Retinal pigment epithelial cell (primary cell): ENCODE results near the gene RPS27A.
"Not testable (repeated sequence)": the region's sequence is repeated elsewhere in the genome, so short reads cannot be mapped to it uniquely, and the experiment has no call there.

Source experiments
- DNase-seq: peaks from one replicate; pipeline ENCODE4 v3.0.0-alpha.2; 2010; ENCODE audit warnings: low read depth
- H3K4me3 ChIP-seq: 2 replicates; pipeline ENCODE4 v1.5.1; 2011; ENCODE audit warnings: mild to moderate bottlenecking, low read length, control low read depth, moderate library complexity
- CTCF ChIP-seq: conservative IDR thresholded peaks from 2 replicates; pipeline ENCODE4 v1.5.1; 2011; ENCODE audit warnings: low read depth, low read length, control low read depth, inconsistent platforms

RPS27A gene

DNA sequence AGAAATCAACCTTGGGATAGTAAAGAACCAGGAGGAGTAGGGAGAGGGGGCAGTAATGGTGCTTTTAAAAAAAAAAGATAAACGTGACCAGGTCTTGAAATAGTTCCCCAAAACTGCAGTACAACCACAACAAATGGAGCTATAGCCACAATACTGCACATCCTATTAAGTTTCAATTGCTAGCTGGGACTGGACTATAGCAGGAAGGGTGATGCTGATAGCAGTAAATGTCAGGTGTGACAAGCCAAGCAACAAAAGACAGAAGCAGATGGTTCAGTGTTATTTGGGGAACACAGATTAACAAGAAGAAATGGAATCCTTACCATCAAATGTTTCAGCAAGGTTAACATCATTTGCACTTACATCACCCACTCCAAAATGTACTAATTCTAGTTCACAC lies 10.1 kb downstream of the RPS27A start:
- DNase-seq: no peak
- no peak overlapping the region for H3K4me3 ChIP-seq
- TF ChIP-seq CTCF: no peak

DNA sequence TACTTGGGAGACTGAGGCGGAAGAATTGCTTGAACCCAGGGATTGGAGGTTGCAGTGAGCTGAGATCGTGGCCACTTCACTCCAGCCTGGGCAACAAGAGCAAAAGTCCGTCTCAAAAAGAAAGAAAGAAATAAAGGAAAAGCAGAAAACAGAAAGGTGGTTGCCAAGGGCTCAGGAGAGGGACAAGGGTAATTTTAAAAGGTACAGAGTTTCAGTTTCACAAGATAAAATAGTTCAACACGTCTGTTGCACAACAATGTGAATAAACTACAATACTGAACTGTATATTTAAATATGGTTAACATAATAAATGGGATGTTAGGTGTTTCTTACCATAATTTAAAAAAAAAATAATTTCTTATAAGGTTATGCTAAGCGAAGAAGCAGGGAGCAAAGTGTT lies 12.9 kb downstream of the RPS27A start:
- no peak overlapping the region for H3K4me3 ChIP-seq
- DNase-seq: no peak
- no peak for TF ChIP-seq CTCF

- no peak for DNase-seq
- no peak overlapping the region for H3K4me3 ChIP-seq
- no peak for TF ChIP-seq CTCF
Observed at GRCh38 chr2:55247025-55247424, 14.5 kb downstream of the RPS27A start.

GRCh38 chr2:55252832-55253231 lies 20.3 kb downstream of the RPS27A start:
- no peak overlapping the region for H3K4me3 ChIP-seq
- no peak for DNase-seq
- no peak for TF ChIP-seq CTCF

DNA sequence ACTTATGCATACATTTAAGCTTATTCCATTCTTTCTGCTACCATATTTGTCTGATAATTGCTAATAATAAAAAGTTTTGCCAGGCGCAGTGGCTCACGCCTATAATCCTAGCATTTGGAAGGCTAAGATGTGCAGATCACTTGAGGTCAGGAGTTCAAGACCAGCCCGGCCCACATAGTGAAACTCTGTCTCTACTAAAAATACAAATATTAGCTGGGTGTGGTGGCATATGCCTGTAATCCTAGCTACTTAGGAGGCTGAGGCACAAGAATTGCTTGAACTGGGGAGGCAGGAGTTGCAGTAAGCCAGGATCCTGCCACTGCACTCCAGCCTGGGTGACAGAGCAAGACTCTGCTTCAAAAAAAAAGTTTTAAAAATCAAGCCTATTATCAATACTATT lies 27.1 kb downstream of the RPS27A start:
- not testable (repeated sequence) for DNase-seq

DNA sequence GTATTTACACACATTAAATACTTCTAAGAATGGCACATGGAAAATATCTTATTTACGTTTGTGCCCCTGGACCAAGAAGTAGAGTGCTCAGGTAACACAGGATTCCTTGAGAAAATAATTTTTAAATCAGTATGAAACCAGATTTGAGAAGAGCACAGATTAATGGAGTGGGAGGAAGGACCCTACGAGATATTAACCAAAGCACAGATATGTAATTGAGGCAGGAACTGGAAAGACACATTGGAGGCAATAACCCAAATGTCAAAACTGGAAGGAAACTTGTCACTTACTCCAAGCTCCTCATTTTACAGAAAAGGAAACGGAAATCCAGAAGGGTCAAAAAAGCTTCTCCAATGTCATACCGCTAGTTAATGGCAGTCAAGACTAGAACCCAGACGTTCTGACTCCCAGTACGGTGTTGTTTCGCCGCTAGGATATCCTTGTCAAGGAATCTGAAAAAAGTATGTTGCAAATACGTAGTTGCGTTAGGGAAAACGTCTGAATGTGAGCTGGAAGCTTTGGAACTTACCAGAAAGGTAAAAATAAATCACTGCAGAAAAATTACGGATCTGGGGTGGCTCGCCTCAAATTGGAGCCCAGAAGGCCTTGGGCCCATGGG lies 35.9 kb downstream of the RPS27A start:
- peak overlapping the region; percentile 98 for H3K4me3 ChIP-seq
- TF ChIP-seq CTCF: no peak
- DNase-seq: no peak

More for the DNA sequence above, 27.1 kb downstream of the RPS27A start:
- not testable (repeated sequence) for H3K4me3 ChIP-seq

DNA sequence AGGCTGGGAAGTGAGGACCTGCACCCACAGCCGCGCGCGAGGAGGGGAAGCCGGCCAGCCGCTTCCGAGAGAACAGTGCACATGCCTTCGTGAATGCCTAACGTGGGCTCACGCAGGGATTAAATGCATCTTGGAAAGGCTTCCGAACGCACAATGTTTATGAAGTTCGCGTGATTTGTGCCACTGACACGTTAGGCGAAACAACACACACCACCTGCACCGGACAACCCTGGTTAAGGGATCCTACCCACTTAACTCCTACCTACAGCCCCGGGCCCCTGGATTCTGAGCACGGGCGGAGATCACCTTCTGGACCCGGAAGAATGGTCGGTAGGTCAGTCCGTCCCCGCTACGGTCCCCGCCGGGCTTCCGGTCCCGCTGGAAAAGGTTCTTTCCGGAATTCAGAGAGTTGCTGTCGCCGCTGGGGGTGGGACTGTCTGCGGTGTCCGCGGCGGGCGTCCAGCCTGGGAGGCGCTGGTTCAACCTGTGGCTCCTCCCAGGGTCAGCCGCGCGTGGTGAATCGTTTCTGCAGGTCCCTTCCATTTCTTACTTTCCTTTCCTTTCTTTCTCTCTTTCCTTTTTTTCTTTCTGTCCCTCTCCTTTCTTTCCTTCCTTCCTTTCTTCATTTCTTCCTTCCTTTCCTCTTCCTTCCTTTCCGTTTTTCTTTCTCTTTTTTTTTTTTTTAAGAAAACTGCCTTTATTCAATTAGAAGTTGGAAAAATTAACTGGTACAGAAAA lies 36.6 kb downstream of the RPS27A start, which contains the start of gene MTIF2:
Gene MTIF2, minus strand, starts transcription at position 325 of the 738 bp plus-strand sequence. CDS start 5,373 bp downstream, outside the sequence.
- DNase-seq: peak; percentile 72
- H3K4me3 ChIP-seq: peak within 1 kb of the TSS; percentile 98
- TF ChIP-seq CTCF: no peak
